ENCODE data around the gene TNNI3K. TPM values are rescaled to one million over a fixed set of nuclear protein-coding genes. Genes with fewer than 3 reads are reported as not detected.

TNNI3K gene
- total and polyA plus RNA-seq, 10 of the 15 experiments (the other 5 are each of a cell fraction or from before 2014, with no cell fraction given): 0.14 to 1.6 (median 0.44) TPM; not detected in 4

DNA sequence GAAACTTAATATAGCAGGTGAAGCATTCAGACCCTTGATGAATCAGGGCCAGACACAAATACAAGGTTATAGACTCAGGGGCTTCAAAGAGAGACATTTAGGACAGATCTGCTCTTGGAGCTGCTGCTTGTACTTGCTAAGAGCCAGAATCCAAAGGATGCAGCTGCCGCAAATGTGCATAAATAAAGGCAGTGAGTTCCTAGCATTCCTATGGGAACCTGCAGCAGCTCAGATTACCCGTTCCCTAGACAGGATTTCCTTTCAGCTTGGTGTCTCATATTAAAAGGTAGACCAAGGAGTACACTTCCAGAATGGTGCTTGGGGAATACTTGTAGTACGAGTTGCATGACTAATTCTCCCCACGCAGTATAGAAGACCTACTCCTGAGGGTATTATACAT is 287.0 kb downstream of the TNNI3K start (continued):
- TF ChIP-seq STAT1 (conservative IDR thresholded peaks at IDR 0.05) (no peak), ZNF207 (IDR thresholded peaks at IDR 0.05; ENCODE audit: borderline replicate concordance) (no peak), ESRRA (IDR thresholded peaks at IDR 0.05; ENCODE audit: low read length) (no peak), HDAC6 (IDR thresholded peaks at IDR 0.05; ENCODE audit: unreplicated experiment) (no peak)
- TF ChIP-seq, protein P1, sequence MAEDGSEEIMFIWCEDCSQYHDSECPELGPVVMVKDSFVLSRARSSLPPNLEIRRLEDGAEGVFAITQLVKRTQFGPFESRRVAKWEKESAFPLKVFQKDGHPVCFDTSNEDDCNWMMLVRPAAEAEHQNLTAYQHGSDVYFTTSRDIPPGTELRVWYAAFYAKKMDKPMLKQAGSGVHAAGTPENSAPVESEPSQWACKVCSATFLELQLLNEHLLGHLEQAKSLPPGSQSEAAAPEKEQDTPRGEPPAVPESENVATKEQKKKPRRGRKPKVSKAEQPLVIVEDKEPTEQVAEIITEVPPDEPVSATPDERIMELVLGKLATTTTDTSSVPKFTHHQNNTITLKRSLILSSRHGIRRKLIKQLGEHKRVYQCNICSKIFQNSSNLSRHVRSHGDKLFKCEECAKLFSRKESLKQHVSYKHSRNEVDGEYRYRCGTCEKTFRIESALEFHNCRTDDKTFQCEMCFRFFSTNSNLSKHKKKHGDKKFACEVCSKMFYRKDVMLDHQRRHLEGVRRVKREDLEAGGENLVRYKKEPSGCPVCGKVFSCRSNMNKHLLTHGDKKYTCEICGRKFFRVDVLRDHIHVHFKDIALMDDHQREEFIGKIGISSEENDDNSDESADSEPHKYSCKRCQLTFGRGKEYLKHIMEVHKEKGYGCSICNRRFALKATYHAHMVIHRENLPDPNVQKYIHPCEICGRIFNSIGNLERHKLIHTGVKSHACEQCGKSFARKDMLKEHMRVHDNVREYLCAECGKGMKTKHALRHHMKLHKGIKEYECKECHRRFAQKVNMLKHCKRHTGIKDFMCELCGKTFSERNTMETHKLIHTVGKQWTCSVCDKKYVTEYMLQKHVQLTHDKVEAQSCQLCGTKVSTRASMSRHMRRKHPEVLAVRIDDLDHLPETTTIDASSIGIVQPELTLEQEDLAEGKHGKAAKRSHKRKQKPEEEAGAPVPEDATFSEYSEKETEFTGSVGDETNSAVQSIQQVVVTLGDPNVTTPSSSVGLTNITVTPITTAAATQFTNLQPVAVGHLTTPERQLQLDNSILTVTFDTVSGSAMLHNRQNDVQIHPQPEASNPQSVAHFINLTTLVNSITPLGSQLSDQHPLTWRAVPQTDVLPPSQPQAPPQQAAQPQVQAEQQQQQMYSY (CRISPR knock-in tag; IDR thresholded peaks at IDR 0.05): no peak

DNA sequence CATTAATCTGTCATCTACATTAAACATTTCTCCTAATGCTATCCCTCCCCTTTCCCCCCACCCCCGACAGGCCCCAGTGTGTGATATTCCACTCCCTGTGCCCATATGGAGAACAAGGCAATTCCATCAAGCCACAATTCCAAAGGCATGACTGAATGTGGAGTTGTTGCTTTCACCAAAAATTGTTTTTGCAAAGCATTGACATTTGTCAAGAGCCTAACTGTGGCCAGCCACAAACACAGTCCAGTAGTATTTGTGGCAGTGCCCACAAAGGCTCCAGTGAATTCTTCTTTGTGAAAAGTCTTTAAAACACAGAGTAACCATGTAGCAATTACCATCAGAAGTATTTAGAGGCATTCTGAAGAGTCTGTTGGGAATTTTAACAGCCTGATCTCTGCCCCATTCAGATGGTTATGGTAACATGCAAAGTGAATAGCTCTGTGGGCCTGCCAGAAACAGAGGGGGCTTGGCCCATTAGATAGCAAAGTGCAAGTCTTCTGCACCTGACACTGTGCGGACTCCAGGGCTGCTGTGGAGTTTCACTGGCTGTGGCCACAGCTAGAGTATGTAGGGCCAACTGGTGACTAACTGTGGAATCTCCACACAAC is 288.8 kb downstream of the TNNI3K start:
- H3K4me2 ChIP-seq (ENCODE audit: control insufficient read depth, insufficient read depth): no peak overlapping the region
- DNase-seq (ENCODE audit: low read depth, low spot score) (no peak), FAIRE-seq (no peak), ATAC-seq (no peak)
- in situ Hi-C loops (cut with MboI) (no loop called here), intact Hi-C loops (cut with micrococcal nuclease; ENCODE audit: unreplicated experiment) (no loop called here)
- WGBS (ENCODE audit: insufficient coverage, insufficient replicate concordance, low lambda C conversion rate, missing lambda C conversion rate): 47% methylated on average over 1 of the region's 2 CpGs
- no peak overlapping the region for H3K4me3 ChIP-seq
- ChIA-PET CTCF (no interaction called here), RAD21 (ENCODE audit: unreplicated experiment) (no interaction called here), POLR2A (no interaction called here), SMC1A (ENCODE audit: uncharacterized antibody, unreplicated experiment) (no interaction called here)
- H3K9ac ChIP-seq (ENCODE audit: control insufficient read depth, insufficient read depth, low read length): no peak overlapping the region
- no peak for TF ChIP-seq RB1 (IDR thresholded peaks at IDR 0.05; ENCODE audit: borderline replicate concordance)
- TF ChIP-seq RFX5 (IDR thresholded peaks at IDR 0.05; ENCODE audit: low read depth, low read length): no peak
- no peak for TF ChIP-seq NFYB (IDR thresholded peaks at IDR 0.05; ENCODE audit: insufficient read depth, low read depth, low read length)
- no peak for TF ChIP-seq HCFC1 (IDR thresholded peaks at IDR 0.05; ENCODE audit: low read length)
- TF ChIP-seq SMC3 (IDR thresholded peaks at IDR 0.05; ENCODE audit: borderline replicate concordance, low read length): no peak
- TF ChIP-seq, protein P2, sequence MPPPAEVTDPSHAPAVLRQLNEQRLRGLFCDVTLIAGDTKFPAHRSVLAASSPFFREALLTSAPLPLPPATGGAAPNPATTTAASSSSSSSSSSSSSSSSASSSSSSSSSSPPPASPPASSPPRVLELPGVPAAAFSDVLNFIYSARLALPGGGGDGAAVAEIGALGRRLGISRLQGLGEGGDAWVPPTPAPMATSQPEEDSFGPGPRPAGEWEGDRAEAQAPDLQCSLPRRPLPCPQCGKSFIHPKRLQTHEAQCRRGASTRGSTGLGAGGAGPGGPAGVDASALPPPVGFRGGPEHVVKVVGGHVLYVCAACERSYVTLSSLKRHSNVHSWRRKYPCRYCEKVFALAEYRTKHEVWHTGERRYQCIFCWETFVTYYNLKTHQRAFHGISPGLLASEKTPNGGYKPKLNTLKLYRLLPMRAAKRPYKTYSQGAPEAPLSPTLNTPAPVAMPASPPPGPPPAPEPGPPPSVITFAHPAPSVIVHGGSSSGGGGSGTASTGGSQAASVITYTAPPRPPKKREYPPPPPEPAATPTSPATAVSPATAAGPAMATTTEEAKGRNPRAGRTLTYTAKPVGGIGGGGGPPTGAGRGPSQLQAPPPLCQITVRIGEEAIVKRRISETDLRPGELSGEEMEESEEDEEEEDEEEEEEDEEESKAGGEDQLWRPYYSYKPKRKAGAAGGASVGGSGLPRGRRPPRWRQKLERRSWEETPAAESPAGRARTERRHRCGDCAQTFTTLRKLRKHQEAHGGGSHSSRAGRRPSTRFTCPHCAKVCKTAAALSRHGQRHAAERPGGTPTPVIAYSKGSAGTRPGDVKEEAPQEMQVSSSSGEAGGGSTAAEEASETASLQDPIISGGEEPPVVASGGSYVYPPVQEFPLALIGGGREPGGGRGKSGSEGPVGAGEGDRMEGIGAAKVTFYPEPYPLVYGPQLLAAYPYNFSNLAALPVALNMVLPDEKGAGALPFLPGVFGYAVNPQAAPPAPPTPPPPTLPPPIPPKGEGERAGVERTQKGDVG (CRISPR knock-in tag; IDR thresholded peaks at IDR 0.05): no peak
- no peak for TF ChIP-seq BACH1 (IDR thresholded peaks at IDR 0.05; ENCODE audit: borderline replicate concordance)
- TF ChIP-seq SREBF1 (IDR thresholded peaks at IDR 0.05; ENCODE audit: low read length): no peak
- no peak for TF ChIP-seq PAX8 (IDR thresholded peaks at IDR 0.05)
- TF ChIP-seq CHD1 (IDR thresholded peaks at IDR 0.05; ENCODE audit: low read depth, low read length): no peak
- H4K20me1 ChIP-seq (ENCODE audit: control insufficient read depth, insufficient read depth): no peaks in the 10 kb centered on the region
- H3K36me3 ChIP-seq (ENCODE audit: control insufficient read depth in 2 of 2, insufficient read depth in 2 of 2, low read length in 1 of 2): no peaks in the 10 kb centered on the region
- no peaks in the 10 kb centered on the region for H3K9me3 ChIP-seq (replicated peaks; ENCODE audit: control insufficient read depth, insufficient read depth, low read length)
- no peak overlapping the region for H2AFZ ChIP-seq (ENCODE audit: control insufficient read depth, low read depth, low read length)
- H3K79me2 ChIP-seq (ENCODE audit: control insufficient read depth, insufficient read depth, low read length): no peaks in the 10 kb centered on the region
- no peaks in the 10 kb centered on the region; a peak in 1 of 4 replicates for H3K27me3 ChIP-seq (replicated peaks in 1 of 2; ENCODE audit: control insufficient read depth in 2 of 2, insufficient read depth in 2 of 2, low read length in 1 of 2)
- H3K27ac ChIP-seq (ENCODE audit: control insufficient read depth, insufficient read depth): no peak overlapping the region
- BruUV-seq (replicated peaks): no TSS peak
- H3K4me1 ChIP-seq (ENCODE audit: control insufficient read depth, insufficient read depth, low read length): no peaks in the 10 kb centered on the region

All from GM12878 (cell line).